HepG2 (cell line): ENCODE measurements around the gene LMNA. TPM values are rescaled to one million over a fixed set of nuclear protein-coding genes. Genes with fewer than 3 reads are reported as not detected.
A peak's percentile ranks its signal among the peaks of the same experiment; 100 is the strongest.

Experiments used
- ATAC-seq: fragments of 200-7000 bp; cut with Tn5 transposase; 3 replicates; pipeline ENCODE4 v1.9.1; 2020; ENCODE audit warnings: mild to moderate bottlenecking, moderate library complexity
- BruUV-seq: library from RNA; stranded (reverse); fragments of 400-500 nt; replicated peaks from 2 replicates; lab custom pipeline; 2021; lab: Mats Ljungman, UMichigan
- CTCF ChIA-PET: fragments of 300-600 bp; formaldehyde crosslinking; extraction: SDS; loops from one replicate; lab custom pipeline; 2021; ENCODE audit warnings: low total read pairs, inconsistent platforms, low intra/inter-chr PET ratio; lab: Yijun Ruan, JAX
- POLR2A ChIA-PET: fragments of 350-600 bp; sonication (Branson Sonifier 250); formaldehyde crosslinking; loops from one replicate; lab custom pipeline; 2020; ENCODE audit warnings: antibody characterized with exemption, inconsistent platforms; lab: Yijun Ruan, JAX
- DNase-seq: peaks from one replicate; pipeline ENCODE4 v3.0.0-alpha.2; 2015; ENCODE audit warnings: low spot score
- FAIRE-seq: peaks from 3 replicates; lab custom pipeline; 2011; peaks lifted over from hg19 to GRCh38; lab: Jason Lieb, UNC
- H2AFZ ChIP-seq: one replicate; pipeline ENCODE4 v1.6.1; 2011; ENCODE audit warnings: low read length, inconsistent platforms
- H3K27ac ChIP-seq: fragments of 300-600 bp; 3 replicates; pipeline ENCODE4 v1.8.0; 2011; ENCODE audit warnings: mixed run types, mild to moderate bottlenecking, mixed read lengths, low read length, inconsistent platforms; ENCODE audit not compliant: insufficient read depth; ENCODE audit errors: extremely low read length
- H3K27me3 ChIP-seq, 2 experiments: fragments of 200-600 bp in 1 of 2; 2 replicates in 1 of 2; 3 replicates in 1 of 2; pipeline versions ENCODE4 v1.6.0 to v1.8.0; 2011; ENCODE audit warnings: low read length in 2 of 2, mild to moderate bottlenecking in 2 of 2, moderate library complexity in 2 of 2, inconsistent platforms in 1 of 2; ENCODE audit not compliant: insufficient read depth in 2 of 2, control insufficient read depth in 1 of 2
- H3K36me3 ChIP-seq, 2 experiments: fragments of 200-600 bp in 1 of 2; replicated peaks in 1 of 2; 2 replicates in 1 of 2; 3 replicates in 1 of 2; pipeline versions ENCODE4 v1.5.1 to v1.8.0; 2011; ENCODE audit warnings: low read length in 2 of 2, inconsistent platforms in 1 of 2; ENCODE audit not compliant: insufficient read depth in 2 of 2, control insufficient read depth in 1 of 2
- H3K4me1 ChIP-seq: 2 replicates; pipeline ENCODE4 v1.5.1; 2012; ENCODE audit warnings: low read length, inconsistent platforms; ENCODE audit not compliant: insufficient read depth
- H3K4me2 ChIP-seq: 2 replicates; pipeline ENCODE4 v1.6.0; 2011; ENCODE audit warnings: low read depth, low read length, inconsistent platforms
- H3K4me3 ChIP-seq, 3 experiments: fragments of 200-600 bp in 1 of 3; sonication (generic), shearing (Covaris generic) in 1 of 3; replicated peaks in 1 of 3; 2 replicates each; pipeline ENCODE4 v1.5.1; 2011 to 2016; ENCODE audit warnings: low read length in 3 of 3, inconsistent platforms in 2 of 3, low read depth in 2 of 3, mild to moderate bottlenecking in 2 of 3, control low read depth in 1 of 3, mixed read lengths in 1 of 3; ENCODE audit not compliant: insufficient read depth in 1 of 3
- H3K79me2 ChIP-seq: one replicate; pipeline ENCODE4 v1.6.1; 2011; ENCODE audit warnings: low read length, inconsistent platforms; ENCODE audit not compliant: insufficient read depth
- H3K9ac ChIP-seq: 2 replicates; pipeline ENCODE4 v1.6.0; 2011; ENCODE audit warnings: mild to moderate bottlenecking, low read depth, low read length, inconsistent platforms; ENCODE audit not compliant: insufficient read depth
- H3K9me3 ChIP-seq: 2 replicates; pipeline ENCODE4 v1.5.1; 2012; ENCODE audit warnings: mild to moderate bottlenecking, low read length
- H4K20me1 ChIP-seq: 2 replicates; pipeline ENCODE4 v1.6.0; 2011; ENCODE audit warnings: inconsistent platforms, mild to moderate bottlenecking, low read length, moderate library complexity; ENCODE audit not compliant: insufficient read depth
- RARA ChIP-seq: IDR thresholded peaks from 2 replicates; pipeline ENCODE4 v1.6.1; 2016; ENCODE audit warnings: missing genetic modification reagents, missing compliant biosample characterization
- RELA ChIP-seq: sonication (generic); formaldehyde crosslinking; IDR thresholded peaks from 2 replicates; pipeline ENCODE4 v1.4.0; 2020; ENCODE audit warnings: missing genetic modification reagents
- TBX2 ChIP-seq: sonication (generic); formaldehyde crosslinking; IDR thresholded peaks from 2 replicates; pipeline ENCODE4 v1.5.0; 2020; ENCODE audit warnings: missing genetic modification reagents, mild to moderate bottlenecking, borderline replicate concordance
- ZNF333 ChIP-seq: sonication (generic); formaldehyde crosslinking; IDR thresholded peaks from 2 replicates; pipeline ENCODE4 v1.4.0; 2020; ENCODE audit warnings: mild to moderate bottlenecking, missing genetic modification reagents, borderline replicate concordance
- ZNF33B ChIP-seq: sonication (generic); formaldehyde crosslinking; IDR thresholded peaks from 2 replicates; pipeline ENCODE4 v1.5.1; 2020; ENCODE audit warnings: mild to moderate bottlenecking, missing genetic modification reagents
- ZNF800 ChIP-seq: sonication (generic); formaldehyde crosslinking; IDR thresholded peaks from 2 replicates; pipeline ENCODE4 v1.4.0; 2020; ENCODE audit warnings: missing genetic modification reagents
- WGBS: methylation state at CpG from one replicate; pipeline ENCODE4 v1.1.6; 2017; ENCODE audit warnings: low lambda C conversion rate; 5-methylcytosine and 5-hydroxymethylcytosine counted together
- in situ Hi-C: cut with HindIII; loops from 2 replicates; pipeline ENCODE4 v1.10.0; 2017; ENCODE audit warnings: low pct_unique_long_range_greater_than_20kb; ENCODE audit not compliant: extremely low pct_ligation_motif_present
- intact Hi-C: fragments of 100-400 bp; cut with micrococcal nuclease; formaldehyde crosslinking; loops from one replicate; pipeline ENCODE4 v1.10.0; 2022; ENCODE audit not compliant: unreplicated experiment
- polyA plus RNA-seq, 8 experiments: library from polyadenylated mRNA; depleted of rRNA in 3 of 8; stranded (reverse) in 7 of 8; unstranded in 1 of 8; fragments of >200 nt; fragmentation: Illumina TruSeq in 4 of 8; extraction: Trizol in 4 of 8; gene quantifications; 2 replicates each; pipeline versions ENCODE4 v1.2.1 to v1.2.3, GENCODE V29; 2011 to 2016; ENCODE audit warnings: low read depth in 4 of 8, missing spikeins in 1 of 8, mixed read lengths in 1 of 8; ENCODE audit not compliant: insufficient read depth in 1 of 8
- total RNA-seq, 5 experiments: library from RNA; depleted of rRNA; stranded (reverse); fragments of >200 nt; fragmentation: Illumina TruSeq; extraction: Trizol; gene quantifications; 2 replicates each; pipeline ENCODE4 v1.2.3, GENCODE V29; 2016; ENCODE audit warnings: low read depth in 1 of 5
- TF ChIP-seq, protein P1 (sequence below): sonication (generic); formaldehyde crosslinking; IDR thresholded peaks from 2 replicates; pipeline ENCODE4 v1.5.0; 2020; ENCODE audit warnings: missing genetic modification reagents, mild to moderate bottlenecking, borderline replicate concordance

LMNA gene
- total and polyA plus RNA-seq, 2 of the 13 experiments (the other 11 are each of a cell fraction or from before 2014, with no cell fraction given): 107 to 225 TPM

GRCh38 chr1:156164125-156164831 is 49.8 kb downstream of the LMNA start (continued):
- TF ChIP-seq, protein P1, sequence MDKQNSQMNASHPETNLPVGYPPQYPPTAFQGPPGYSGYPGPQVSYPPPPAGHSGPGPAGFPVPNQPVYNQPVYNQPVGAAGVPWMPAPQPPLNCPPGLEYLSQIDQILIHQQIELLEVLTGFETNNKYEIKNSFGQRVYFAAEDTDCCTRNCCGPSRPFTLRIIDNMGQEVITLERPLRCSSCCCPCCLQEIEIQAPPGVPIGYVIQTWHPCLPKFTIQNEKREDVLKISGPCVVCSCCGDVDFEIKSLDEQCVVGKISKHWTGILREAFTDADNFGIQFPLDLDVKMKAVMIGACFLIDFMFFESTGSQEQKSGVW: no peak
- TF ChIP-seq RARA (CRISPR knock-in tag) (no peak), ZNF333 (CRISPR knock-in tag) (no peak), ZNF33B (CRISPR knock-in tag) (no peak), TBX2 (CRISPR knock-in tag) (no peak)

DNA sequence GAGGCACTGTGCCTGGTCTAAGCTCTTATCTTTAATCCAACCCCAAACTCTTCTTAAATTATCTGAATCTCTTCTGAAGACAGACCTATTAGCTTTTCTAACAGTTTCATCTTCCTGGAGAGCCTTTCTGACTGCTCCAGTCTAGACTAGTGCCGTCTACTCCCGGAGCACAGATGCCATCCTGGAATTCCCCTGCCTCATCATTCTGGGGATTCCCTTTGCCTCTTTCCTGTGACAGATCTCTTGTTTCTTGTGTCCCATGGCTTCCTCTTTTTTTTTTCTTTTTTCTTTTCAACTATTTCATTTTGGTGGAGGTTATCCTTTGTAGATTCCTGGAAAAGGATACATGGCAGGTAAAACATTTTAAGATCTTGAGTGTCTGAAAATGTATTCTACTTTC is 50.6 kb downstream of the LMNA start:
- no peak for FAIRE-seq
- ChIA-PET POLR2A (no interaction called here), CTCF (no interaction called here)
- 14% methylated on average over 2 of the region's 2 CpGs for WGBS
- no peak for ATAC-seq
- in situ Hi-C loops: no loop called here
- Histone ChIP-seq H3K4me1 (peaks cover 31% of the 10 kb centered on the region), H3K9me3 (no peaks in the 10 kb centered on the region), H3K79me2 (no peaks in the 10 kb centered on the region), H3K27me3 (no peaks in the 10 kb centered on the region; a peak in 1 of 5 replicates), H3K36me3 (no peaks in the 10 kb centered on the region), H3K4me2 (no peak overlapping the region), H2AFZ (no peak overlapping the region), H3K27ac (no peak overlapping the region), H3K9ac (no peak overlapping the region), H4K20me1 (no peaks in the 10 kb centered on the region), H3K4me3 (no peak overlapping the region)
- BruUV-seq: no TSS peak
- intact Hi-C loops: no loop called here
- TF ChIP-seq ZNF800 (CRISPR knock-in tag) (no peak), RELA (peak; percentile 66; the same call in 1 of the 2 replicates)
- DNase-seq: no peak
